SKM-1 treated with dmso at 0.1 percent for 144 hours (cell line): Measurements from ENCODE around the gene SNX25.
"Not testable (repeated sequence)": the region's sequence is repeated elsewhere in the genome, so short reads cannot be mapped to it uniquely, and the experiment has no call there.

ENCODE experiments used
- DNase-seq: peaks from one replicate; lab custom pipeline; 2025; ENCODE audit not compliant: unreplicated experiment; lab: John Stamatoyannopoulos, UW

The SNX25 gene

DNA sequence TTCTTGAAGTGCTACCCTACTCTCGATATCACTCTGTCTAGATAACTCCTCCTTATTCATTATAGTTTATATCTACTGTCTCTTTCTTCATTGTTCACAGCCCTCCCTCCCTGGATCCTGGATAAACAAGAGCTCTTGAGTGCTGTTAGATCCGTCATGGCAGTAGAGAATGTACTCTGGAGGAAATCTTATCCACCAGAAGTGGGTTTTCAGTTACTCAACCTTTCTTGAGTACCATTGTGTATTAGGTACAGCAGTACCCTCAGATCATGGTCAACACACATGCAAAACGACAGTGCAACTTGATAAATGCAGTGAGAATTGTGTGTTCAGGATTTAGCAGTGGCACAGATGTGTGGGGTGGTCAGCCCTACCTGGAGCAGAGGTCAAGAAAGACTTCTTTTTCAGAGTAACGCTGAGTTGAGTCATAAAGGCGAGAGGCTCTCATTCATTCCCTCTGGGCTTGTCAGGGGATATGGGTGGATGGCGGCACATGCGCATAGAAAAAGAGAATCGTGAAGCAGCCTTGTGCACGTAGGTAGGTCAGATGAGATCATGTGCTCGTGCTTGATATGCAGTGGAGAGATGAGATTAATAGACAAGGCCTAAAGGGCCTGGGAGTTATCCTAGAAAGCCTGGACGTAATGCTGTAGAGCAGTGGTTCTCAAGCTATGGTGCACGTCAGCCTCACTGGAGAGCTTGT lies 89.5 kb downstream of the SNX25 start:
- no peak for DNase-seq

DNA sequence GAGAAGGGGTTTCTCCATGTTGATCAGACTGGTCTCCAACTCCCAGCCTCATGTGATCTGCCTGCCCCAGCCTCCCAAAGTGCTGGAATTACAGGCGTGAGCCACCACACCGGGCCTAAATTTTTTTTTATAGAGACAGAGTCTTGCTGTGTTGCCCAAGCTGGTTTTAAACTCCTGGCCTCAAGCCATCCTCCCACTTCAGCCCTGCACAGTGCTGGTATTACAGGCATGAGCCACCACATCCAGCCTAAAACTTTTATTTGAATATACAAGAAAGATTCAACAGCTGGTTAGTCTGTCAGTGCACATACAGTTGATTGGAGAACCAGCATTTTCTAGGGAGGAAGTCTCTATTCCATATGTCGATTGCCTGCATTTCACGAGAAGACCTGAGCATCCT lies 95.1 kb downstream of the SNX25 start:
- no peak for DNase-seq

DNA sequence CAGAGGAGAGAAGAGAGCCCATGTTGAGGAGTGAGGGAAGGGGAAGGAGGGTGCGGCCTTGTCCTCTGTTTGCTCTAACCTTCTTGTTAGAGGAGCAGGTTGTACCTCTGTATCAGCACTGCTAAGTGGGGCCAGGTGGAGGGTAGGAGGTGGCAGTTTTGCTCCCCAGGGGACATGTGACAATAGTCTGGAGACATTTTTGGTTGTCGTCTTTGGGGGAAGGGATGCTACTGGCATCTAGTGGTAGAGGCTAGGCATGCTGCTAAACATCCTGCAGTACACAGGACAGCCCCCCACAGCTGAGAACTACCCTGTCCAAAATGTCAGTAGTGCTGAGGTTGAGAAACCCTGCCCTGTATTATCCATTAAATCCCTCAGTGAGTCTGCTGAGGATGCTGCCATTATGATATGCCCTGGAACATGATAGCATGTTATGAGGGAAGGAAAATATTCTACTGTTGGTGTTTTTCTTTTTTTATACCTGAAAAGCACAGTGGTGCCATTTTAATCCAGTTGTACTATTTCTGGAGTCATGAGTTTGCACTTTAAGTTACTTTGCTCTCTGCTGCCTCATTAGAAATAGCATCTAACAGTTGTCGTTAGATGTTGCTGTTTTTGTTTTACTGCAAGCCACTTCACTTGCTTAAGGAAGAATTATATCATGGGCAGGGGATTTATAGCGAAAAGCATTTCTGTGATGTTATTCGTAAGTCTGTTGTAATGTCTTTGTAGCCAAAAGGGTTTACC lies 95.7 kb downstream of the SNX25 start:
- no peak for DNase-seq

DNA sequence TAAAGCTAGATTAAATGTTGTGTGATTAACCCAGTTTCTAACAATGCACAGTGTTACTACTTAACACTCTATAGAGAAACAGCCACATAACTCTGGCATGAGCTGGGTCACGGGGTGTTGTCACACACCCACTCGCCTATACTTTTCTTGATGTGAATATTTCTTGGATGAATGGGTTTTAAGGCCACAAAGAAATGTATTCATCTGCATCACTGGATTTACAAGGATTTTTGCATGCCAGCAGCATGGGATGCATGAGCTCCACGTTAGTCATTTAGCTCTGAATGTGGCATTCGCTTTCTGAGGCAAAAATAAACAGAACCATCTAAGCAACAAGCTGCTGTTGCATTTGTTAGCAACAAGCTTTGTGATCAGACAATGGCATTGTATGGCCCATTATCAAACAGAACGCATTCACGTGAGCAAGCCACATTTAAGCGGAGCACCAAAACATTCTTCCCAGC lies 96.6 kb downstream of the SNX25 start:
- no peak for DNase-seq

DNA sequence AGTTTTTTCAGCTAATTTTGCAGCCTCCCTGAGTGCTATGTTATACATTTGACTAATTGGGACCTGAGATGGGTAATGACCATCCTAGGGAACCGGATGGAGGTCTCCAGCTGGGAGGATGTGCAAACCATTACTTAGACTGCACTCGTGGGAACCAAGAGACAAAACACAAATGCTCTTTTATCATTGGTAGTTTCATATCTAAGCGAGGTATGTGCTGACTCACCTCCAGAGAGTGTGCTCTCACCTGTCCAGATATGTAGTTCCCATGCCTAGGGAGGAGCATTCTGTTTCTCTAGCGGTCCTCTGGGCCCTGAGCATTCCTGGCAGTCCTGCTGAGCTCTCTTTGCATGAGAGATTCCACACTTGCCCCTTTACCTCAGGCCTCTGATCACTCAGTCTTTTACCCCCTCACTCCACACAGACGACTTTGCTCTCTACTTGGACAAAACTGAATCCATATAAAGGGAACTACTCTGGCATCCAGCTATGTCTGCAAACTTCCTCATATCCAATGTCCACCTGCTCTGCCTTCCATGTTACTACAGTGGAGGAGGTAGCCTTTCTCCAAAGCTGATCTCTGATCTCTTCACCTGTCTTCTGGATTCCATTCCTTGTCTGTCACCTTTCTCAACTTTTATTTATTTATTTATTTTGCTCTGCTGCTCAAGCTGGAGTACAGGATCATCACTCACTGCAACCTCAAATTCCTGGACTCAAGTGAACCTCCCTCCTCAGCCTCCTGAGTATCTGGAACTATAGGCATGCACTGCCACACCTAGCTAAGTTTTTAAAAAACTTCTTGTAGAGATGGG lies 97.9 kb downstream of the SNX25 start:
- no peak for DNase-seq

DNA sequence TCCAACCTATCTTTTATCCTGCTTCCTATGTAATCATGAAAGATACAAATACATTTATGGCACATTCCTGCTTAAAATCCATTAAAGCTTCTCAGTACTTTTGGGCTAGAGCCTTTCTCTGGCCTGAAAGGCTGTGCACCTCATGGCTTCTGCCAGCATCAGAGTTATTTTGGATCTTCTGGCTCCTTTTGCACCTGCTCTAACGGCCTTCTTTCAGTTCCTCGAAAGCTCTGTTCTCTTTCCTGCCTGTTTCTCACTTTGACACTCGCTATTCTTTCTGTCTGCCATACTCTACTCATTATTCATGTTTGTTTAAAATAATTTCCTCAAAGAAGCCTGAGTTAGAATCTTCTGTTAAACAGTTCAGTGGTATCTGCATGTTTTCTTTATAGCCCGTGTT lies 100.4 kb downstream of the SNX25 start:
- no peak for DNase-seq

DNA sequence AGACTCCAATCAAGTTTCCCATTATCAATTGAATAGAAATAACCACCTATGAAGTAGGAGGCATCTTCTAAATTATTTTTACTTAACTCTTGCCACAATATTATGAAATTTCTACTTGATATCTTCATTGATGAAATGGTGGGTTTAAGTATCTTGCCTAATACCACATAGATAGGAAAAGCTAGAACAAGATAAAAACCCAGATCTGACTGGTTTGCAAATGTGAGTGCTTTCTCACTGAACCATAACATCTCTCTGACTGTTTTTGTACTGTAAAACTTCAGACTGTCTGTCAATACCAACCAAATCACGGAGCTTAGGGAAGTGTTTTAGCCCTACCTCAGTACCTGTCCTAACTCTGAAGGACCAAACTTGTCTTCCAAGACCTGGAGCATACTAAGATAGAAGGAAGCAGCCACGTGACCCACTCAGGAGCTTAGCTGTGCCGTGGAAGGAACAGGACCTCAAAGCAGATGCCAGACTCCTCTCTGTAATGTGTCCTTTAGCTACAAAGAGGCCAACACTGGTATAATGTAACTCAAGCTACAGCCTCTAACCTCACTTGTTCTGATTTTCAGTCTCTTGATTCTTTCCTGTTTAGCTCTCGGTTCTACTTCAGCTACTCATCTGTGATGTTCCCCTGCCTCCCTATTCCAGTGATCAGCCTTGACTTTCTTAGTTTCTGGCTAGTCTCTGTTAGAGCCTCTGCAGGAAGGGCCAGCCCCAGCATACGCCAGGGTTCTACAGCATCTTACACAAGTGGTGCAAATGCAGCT lies 101.9 kb downstream of the SNX25 start:
- no peak for DNase-seq

DNA sequence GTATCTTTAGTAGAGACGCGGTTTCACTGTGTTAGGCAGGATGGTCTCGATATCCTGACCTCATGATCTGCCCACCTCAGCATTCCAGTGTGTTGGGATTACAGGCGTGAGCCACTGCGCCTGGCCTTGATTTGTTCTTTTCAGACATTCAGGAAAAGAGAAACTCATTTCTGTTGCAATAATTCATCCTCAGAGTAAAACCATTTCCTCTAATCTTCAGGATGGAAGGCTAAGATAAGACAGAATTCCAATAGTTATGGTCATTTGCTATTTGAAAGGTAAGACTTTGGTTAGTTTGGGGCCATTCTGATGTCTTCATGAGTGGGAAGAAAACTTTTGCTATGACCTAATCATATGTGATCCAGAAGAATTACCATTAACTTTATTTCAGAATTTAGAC lies 103.3 kb downstream of the SNX25 start:
- no peak for DNase-seq

DNA sequence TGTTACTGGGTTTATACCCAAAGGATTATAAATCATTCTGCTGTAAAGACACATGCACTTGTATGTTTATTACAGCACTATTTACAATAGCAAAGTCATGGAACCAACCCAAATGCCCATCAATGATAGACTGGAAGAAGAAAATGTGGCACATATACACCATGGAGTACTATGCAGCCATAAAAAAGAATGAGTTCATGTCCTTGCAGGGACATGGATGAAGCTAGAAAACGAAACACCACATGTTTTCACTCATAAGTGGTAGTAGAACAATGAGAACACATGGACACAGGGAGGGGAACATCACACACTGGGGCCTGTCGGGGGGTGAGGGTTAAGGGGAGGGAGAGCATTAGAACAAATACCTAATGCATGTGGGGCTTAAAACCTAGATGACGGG lies 108.1 kb downstream of the SNX25 start:
- DNase-seq = not testable (repeated sequence)

DNA sequence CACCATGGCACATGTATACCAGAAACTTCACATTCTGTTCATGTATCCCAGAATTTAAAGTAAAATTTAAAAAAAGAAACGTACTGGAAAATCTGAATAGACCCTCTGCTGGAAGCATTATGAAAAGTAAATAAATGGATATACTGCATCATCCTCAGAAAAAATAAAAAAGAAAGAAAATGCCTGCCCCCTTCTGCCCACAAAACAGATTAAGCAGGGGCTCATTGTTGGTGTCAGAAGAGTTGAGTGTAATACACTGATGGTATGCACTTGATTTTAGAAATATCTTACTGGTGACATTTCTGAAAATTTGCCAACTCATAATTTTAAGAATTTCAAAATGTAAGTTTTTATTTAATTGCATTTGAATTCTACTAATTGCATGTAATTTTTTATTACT lies 108.5 kb downstream of the SNX25 start:
- DNase-seq = no peak

DNA sequence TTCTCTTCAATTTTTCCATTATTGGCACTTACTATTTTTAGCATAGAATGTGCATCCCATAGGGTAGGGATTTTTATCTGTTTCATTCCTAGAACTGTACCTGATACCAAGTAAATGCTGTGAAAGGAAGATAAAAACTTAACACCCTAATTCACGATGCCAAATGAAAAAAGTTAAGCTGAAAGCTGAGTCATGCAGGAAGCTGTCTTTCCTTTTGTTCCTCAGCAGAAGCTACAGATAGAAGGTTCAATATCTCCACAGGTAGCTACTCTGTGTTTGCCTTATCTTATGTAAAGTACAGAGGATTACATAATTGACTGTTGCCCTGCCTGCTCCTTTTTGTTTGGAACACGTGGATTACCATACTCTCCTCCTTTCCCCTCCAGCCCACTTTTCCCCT lies 109.3 kb downstream of the SNX25 start:
- no peak for DNase-seq

DNA sequence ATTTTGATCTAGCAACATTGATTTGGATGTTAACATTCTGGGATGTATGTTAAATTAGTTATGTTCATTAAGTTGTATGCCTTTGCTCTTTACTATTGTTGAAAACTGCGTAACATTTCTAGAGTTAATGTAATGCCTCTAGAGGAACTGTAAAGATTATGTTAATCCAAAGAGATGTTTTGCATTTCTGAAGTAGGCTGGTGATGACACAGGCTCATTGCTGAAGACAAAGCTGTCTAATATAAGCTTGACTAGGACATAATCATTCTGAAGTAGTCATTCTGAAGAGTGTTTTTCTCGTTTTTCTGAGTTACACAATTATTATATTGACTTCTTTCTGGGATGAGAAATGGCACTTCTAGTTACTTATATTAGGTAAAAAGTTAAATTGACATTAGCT lies 113.4 kb downstream of the SNX25 start:
- DNase-seq = no peak

DNA sequence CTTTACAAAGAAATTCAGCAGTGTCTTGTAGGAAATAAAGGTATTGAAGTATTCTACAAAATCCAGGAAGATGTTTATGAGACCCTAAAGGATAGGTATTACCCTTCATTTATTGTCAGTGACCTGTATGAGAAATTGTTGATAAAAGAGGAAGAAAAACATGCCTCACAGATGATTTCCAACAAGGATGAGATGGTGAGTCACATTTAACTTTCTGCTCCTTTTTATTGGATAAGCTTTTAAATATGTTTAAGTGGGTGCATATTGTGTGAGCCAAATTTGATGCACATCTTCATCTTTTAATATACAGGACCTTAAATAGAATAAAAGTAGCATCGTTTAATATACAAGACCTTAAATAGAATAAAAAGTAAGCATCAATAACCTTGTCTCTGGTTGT lies 114.2 kb downstream of the SNX25 start:
- no peak for DNase-seq

DNA sequence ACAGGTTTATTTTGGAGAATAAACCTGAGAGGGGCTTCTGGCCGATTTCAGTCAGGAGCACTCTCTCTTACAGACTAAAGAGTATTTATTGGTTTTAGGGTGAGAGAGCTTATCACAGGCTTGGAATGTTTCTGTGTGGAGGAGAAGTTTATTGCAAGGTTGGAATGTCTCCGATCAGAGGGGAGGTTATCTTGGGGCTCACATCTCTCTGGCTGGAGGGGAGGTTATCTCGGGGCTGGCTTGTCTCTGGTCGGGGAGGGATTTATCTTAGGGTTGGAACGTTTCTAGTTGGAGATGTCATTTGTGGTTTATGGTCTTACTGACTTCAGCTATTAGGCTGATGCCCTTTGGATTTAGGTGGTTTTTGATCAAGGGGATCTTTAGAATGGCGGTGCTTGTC lies 115.0 kb downstream of the SNX25 start:
- DNase-seq = not testable (repeated sequence)

DNA sequence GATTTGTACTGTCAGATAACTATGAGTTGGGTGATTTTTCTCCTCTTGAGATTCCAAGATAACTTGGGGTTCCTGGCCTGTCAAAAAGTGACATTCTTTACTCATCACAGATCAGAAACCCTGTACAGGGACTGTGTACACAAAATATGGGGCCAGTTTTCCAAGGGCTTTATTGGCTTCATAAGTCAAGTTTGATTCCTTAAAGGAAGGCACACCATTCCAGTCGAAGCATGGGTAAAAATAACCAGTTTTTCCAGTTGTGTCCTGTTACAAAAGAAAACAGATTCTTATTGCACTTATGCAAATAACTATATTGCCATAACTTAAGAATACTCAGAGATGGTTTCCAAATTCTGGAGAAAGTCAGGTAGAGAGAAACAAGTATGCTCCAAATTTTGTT lies 116.3 kb downstream of the SNX25 start:
- not testable (repeated sequence) for DNase-seq

DNA sequence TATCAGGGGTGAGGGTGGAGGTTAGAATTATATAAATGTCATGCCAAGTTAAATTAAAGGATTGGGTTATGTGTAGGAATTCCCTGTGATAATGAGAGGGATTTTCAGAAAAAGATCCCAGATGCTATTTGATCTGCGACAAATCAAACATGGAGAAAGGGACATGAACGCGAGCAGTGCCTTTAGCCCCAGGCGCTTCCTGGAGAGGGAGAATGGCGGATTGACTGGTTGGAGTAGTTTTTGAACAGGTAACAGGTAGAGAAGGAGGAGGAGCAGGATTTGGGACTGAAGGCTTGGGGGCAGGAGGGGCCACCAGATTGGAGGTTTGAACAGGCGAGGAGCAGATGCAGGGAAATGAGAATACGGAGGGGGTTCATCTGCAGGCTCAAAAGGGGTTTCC lies 119.2 kb downstream of the SNX25 start:
- DNase-seq = no peak

DNA sequence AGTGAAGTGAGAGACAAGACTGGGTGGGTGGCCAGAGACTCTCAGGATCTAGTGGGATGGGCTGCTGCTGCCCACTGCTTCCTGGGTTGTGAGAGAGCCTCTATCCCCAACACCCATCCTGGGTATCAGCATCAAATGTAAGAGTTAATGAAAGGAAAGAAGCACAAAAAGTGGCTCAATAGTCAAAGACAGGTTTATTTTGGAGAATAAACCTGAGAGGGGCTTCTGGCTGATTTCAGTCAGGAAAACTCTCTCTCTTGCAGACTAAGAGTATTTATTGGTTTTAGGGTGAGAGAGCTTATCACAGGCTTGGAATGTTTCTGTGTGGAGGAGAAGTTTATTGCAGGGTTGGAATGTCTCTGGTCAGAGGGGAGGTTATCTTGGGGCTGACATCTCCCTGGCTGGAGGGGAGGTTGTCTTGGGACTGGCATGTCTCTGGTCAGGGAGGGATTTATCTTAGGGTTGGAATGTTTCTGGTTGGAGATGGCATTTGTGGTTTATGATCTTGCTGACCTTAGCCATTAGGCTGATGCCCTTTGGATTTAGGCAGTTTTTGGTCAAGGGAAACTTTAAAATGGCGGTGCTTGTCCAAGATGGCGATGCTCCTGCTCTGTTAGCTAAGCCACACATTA lies 120.6 kb downstream of the SNX25 start:
- not testable (repeated sequence) for DNase-seq

DNA sequence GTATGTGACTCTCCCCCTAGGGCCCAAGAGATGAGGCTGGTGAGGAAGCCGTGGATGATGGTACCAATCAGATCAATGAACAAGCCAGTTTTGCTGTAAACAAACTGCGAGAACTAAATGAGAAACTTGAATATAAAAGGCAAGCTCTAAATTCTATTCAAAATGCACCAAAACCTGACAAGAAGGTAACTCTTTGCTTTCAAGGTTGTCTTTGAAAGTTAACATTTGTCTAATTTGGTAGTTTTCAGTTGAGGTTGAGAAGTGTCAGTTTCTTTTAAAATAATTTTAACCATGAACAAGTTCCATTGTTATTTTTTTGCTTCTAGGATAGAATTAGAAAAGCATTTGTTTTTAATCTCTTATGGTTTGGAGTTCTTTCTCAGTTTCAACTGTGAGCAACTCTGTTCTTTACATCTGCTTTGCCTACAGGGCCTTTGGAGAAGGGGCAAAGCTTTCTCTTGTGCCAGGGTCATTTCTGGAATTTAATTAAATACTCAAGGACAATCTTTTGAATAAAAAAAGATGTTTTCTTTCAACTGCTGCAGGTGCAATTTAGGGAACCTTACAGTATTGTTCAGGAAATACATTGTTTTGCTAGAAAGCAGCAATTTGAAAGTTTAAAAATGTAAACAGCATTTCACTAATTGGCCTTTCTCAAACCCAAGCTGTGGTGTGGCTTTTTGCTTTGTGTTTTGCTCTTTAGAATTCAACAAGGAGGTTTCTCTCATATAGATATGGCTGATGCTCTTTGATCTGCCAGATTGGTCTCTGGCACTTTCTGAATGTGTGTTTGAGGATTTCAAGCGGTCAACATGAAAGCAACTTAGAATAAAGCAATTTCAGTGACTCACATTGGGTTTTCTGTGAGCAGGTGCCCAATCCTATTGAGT lies 123.4 kb downstream of the SNX25 start:
- DNase-seq = no peak

DNA sequence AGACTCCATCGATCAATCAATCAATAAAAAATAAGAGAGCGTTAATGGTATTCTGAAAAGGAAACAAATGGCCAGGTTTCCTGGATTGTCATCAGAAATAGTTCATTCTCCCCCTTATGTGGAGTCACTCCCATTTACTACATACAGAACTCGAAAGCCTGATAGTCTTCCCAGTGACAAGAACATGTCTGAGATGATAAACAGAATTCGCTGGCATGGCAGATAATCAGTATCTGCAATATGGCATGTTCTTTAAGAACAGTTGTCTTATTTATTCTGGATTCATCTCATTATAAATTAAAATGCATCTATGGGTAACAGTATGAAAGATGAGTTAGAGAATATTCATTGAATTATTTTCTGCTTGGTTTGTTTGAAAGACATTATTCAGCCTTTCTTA lies 124.9 kb downstream of the SNX25 start:
- DNase-seq = no peak

DNA sequence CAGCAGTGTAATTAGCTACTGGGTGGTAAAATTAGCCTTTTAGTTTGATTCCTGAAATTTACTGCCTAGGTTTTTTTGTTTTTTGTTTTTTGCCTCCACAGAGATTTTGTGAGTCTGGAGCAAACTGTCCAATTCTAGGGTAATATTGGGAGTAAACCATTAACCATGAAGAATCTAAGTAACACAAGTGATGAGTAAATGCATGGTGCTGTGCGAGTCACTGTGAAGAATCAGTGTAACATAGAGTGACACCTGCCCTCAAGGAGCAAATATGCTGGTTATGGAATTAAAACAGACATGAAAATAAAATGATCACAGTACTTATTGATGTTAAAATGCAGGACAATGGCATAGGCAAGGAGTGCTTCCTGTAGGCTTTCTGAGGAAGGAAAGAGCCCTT lies 126.2 kb downstream of the SNX25 start:
- DNase-seq = no peak
